Measurements from ENCODE around the gene SNTB2. TPM values are rescaled to one million over a fixed set of nuclear protein-coding genes. Genes with fewer than 3 reads are reported as not detected.

Gene SNTB2
- total and polyA plus RNA-seq, 2 of the 13 experiments (the other 11 are each of a cell fraction or from before 2014, with no cell fraction given), result 11.5 to 19.2 TPM

- TF ChIP-seq ZNF577 (CRISPR knock-in tag; IDR thresholded peaks at IDR 0.05; ENCODE audit: borderline replicate concordance, low read depth), result no peak
- TF ChIP-seq ZNF362 (CRISPR knock-in tag; IDR thresholded peaks at IDR 0.05; ENCODE audit: borderline replicate concordance), result no peak; the same call in 1 of the 2 replicates
- TF ChIP-seq TCF12 (IDR thresholded peaks at IDR 0.05), result no peak
- no peak; the same call in 1 of the 2 replicates for TF ChIP-seq TCF12 (CRISPR knock-in tag; IDR thresholded peaks at IDR 0.05)
- TF ChIP-seq POLR2A (IDR thresholded peaks at IDR 0.05; ENCODE audit: insufficient read depth in 1 of 2, low read depth in 2 of 2, low read length in 2 of 2), result peak; percentile 89 to 96
- peak; percentile 67 for TF ChIP-seq YEATS4 (CRISPR knock-in tag; IDR thresholded peaks at IDR 0.05; ENCODE audit: borderline replicate concordance)
- TF ChIP-seq ZNF496 (CRISPR knock-in tag; IDR thresholded peaks at IDR 0.05; ENCODE audit: insufficient replicate concordance), result no peak
- TF ChIP-seq ZNF740 (CRISPR knock-in tag; IDR thresholded peaks at IDR 0.05), result no peak
- 0 out of 2 replicates have a peak, but pooled peaks have one; percentile 12 for TF ChIP-seq MLX (CRISPR knock-in tag; IDR thresholded peaks at IDR 0.05)
- TF ChIP-seq ZNF878 (CRISPR knock-in tag; IDR thresholded peaks at IDR 0.05), result no peak
- TF ChIP-seq ZNF564 (CRISPR knock-in tag; IDR thresholded peaks at IDR 0.05), result no peak; the same call in 1 of the 2 replicates
- TF ChIP-seq ZBTB26 (CRISPR knock-in tag; IDR thresholded peaks at IDR 0.05; ENCODE audit: borderline replicate concordance), result 0 out of 2 replicates have a peak, but pooled peaks have one; percentile 16
- TF ChIP-seq RBM22 (optimal IDR thresholded peaks at IDR 0.05; ENCODE audit: low read length), result no peak
- peak; percentile 94 for TF ChIP-seq ZNF350 (CRISPR knock-in tag; IDR thresholded peaks at IDR 0.05; ENCODE audit: borderline replicate concordance, low read depth)
- TF ChIP-seq ARID2 (CRISPR knock-in tag; IDR thresholded peaks at IDR 0.05; ENCODE audit: borderline replicate concordance), result no peak
- peak; percentile 46; the same call in 1 of the 2 replicates for TF ChIP-seq HOXA3 (CRISPR knock-in tag; IDR thresholded peaks at IDR 0.05)
- peak; percentile 75; the same call in 1 of the 2 replicates for TF ChIP-seq PAWR (CRISPR knock-in tag; IDR thresholded peaks at IDR 0.05; ENCODE audit: borderline replicate concordance)
- no peak for TF ChIP-seq ZNF24 (IDR thresholded peaks at IDR 0.05)
- 0 out of 2 replicates have a peak, but pooled peaks have one; percentile 18 for TF ChIP-seq RELA (CRISPR knock-in tag; IDR thresholded peaks at IDR 0.05)
- TF ChIP-seq HMGXB4 (CRISPR knock-in tag; IDR thresholded peaks at IDR 0.05; ENCODE audit: borderline replicate concordance in 1 of 2, low read depth in 1 of 2), result peak; percentile 47 to 77
- TF ChIP-seq IKZF4 (CRISPR knock-in tag; IDR thresholded peaks at IDR 0.05; ENCODE audit: borderline replicate concordance, low read depth, not compliant biosample characterization), result peak; percentile 80
- peak; percentile 50; the same call in 1 of the 2 replicates for TF ChIP-seq ERF (CRISPR knock-in tag; IDR thresholded peaks at IDR 0.05)
These were observed at the start of gene SNTB2 (continued) for GRCh38 chr16:69186642-69187445.
